Endodermal cell (in vitro differentiated cells): ENCODE measurements around the gene ODF2L. TPM values are rescaled to one million over a fixed set of nuclear protein-coding genes. Genes with fewer than 3 reads are reported as not detected.

Experiments used
- DNase-seq: peaks from one replicate; pipeline ENCODE4 v3.0.0-alpha.2; 2017
- H3K27ac ChIP-seq: 2 replicates; pipeline ENCODE4 v1.5.1; 2013; ENCODE audit warnings: mild to moderate bottlenecking, low read depth, low read length, moderate library complexity
- H3K27me3 ChIP-seq: 2 replicates; pipeline ENCODE4 v1.6.1; 2013; ENCODE audit warnings: mild to moderate bottlenecking, low read length, moderate library complexity; ENCODE audit not compliant: insufficient read depth, control insufficient read depth, poor library complexity, severe bottlenecking
- H3K36me3 ChIP-seq: 2 replicates; pipeline ENCODE4 v1.7.0; 2013; ENCODE audit warnings: mild to moderate bottlenecking, low read length, moderate library complexity; ENCODE audit not compliant: control insufficient read depth, insufficient read depth
- H3K4me1 ChIP-seq: one replicate; pipeline ENCODE4 v1.7.0; 2013; ENCODE audit warnings: low read length; ENCODE audit not compliant: control insufficient read depth, insufficient read depth
- H3K4me3 ChIP-seq: 2 replicates; pipeline ENCODE4 v1.5.1; 2013; ENCODE audit warnings: mild to moderate bottlenecking, low read length, moderate library complexity
- H3K9ac ChIP-seq: 2 replicates; pipeline ENCODE4 v1.6.1; 2013; ENCODE audit warnings: mild to moderate bottlenecking, low read length, moderate library complexity; ENCODE audit not compliant: poor library complexity, severe bottlenecking; ENCODE audit errors: extremely low read depth
- H3K9me3 ChIP-seq: 2 replicates; pipeline ENCODE4 v1.6.1; 2013; ENCODE audit warnings: mild to moderate bottlenecking, low read length, moderate library complexity; ENCODE audit not compliant: control insufficient read depth
- H3K27ac Mint-ChIP-seq: 2 replicates; pipeline ENCODE4 v1.8.0; 2020; ENCODE audit warnings: mixed read lengths
- H3K27me3 Mint-ChIP-seq: 2 replicates; pipeline ENCODE4 v1.8.0; 2021; ENCODE audit warnings: mild to moderate bottlenecking, mixed read lengths; ENCODE audit not compliant: insufficient read depth
- H3K36me3 Mint-ChIP-seq: 2 replicates; pipeline ENCODE4 v1.8.0; 2020; ENCODE audit warnings: low read depth, mixed read lengths
- H3K4me1 Mint-ChIP-seq: 2 replicates; pipeline ENCODE4 v1.8.0; 2020; ENCODE audit warnings: mixed read lengths
- H3K4me3 Mint-ChIP-seq: 2 replicates; pipeline ENCODE4 v1.8.0; 2020; ENCODE audit warnings: mild to moderate bottlenecking, moderate library complexity, mixed read lengths
- H3K9me3 Mint-ChIP-seq: 2 replicates; pipeline ENCODE4 v1.8.0; 2020; ENCODE audit warnings: mild to moderate bottlenecking, mixed read lengths
- CTCF ChIP-seq: fragments of 200-600 bp; sonication (generic); conservative IDR thresholded peaks from 2 replicates; pipeline ENCODE4 v1.5.0; 2021; ENCODE audit warnings: antibody characterized with exemption, mild to moderate bottlenecking
- WGBS, 2 experiments: methylation state at CpG; one replicate each; pipeline versions ENCODE4 v1.1.5 to v1.1.7; 2013; ENCODE audit warnings: missing lambda C conversion rate in 2 of 2, mixed read lengths in 1 of 2; ENCODE audit not compliant: insufficient coverage in 1 of 2, insufficient read length in 1 of 2; 5-methylcytosine and 5-hydroxymethylcytosine counted together
- total RNA-seq, 2 donors: library from RNA; stranded (reverse); fragmentation: NEBNext Ultra II Directional in 1 of 2; extraction: Animal tissue kit (Norgen Biotek cat#: 25700) in 1 of 2; gene quantifications; 2 replicates in 1 of 2; 3 replicates in 1 of 2; pipeline ENCODE4 v1.2.1, GENCODE V29; 2021

Gene ODF2L
- total RNA-seq, 2 donors from 2014 or later, result 77.6 to 84.1 TPM

GRCh38 chr1:86429122-86429725, 33.1 kb upstream of the ODF2L start:
- no peak for TF ChIP-seq CTCF
- Histone ChIP-seq H3K27me3 (peaks cover 32% of the 10 kb centered on the region), H3K4me1 (no peaks in the 10 kb centered on the region), H3K4me3 (no peak overlapping the region), H3K9ac (no peak overlapping the region), H3K36me3 (no peaks in the 10 kb centered on the region), H3K9me3 (no peaks in the 10 kb centered on the region), H3K27ac (no peak overlapping the region)
- no peaks in the 10 kb centered on the region for H3K9me3 Mint-ChIP-seq
- 93% methylated on average over 6 to 7 of the region's 7 CpGs for WGBS, 2 experiments
- no peak overlapping the region for H3K27ac Mint-ChIP-seq
- H3K4me1 Mint-ChIP-seq, result no peaks in the 10 kb centered on the region
- H3K4me3 Mint-ChIP-seq, result no peak overlapping the region
- H3K36me3 Mint-ChIP-seq, result no peaks in the 10 kb centered on the region
- H3K27me3 Mint-ChIP-seq, result peaks cover 10% of the 10 kb centered on the region
- no peak for DNase-seq

- H3K4me1 ChIP-seq, result no peaks in the 10 kb centered on the region
- no peak within 1 kb of the TSS for H3K9ac ChIP-seq
- H3K4me3 Mint-ChIP-seq, result no peak within 1 kb of the TSS
- no peak for TF ChIP-seq CTCF
- no peak within 1 kb of the TSS for H3K27ac Mint-ChIP-seq
- H3K36me3 Mint-ChIP-seq, result no peaks in the 10 kb centered on the region
- peaks cover 2% of the 10 kb centered on the region for H3K4me1 Mint-ChIP-seq
- H3K9me3 ChIP-seq, result no peaks in the 10 kb centered on the region
- DNase-seq, result no peak
- no peaks in the 10 kb centered on the region for H3K9me3 Mint-ChIP-seq
- peaks cover 7% of the 10 kb centered on the region for H3K27me3 ChIP-seq
- no peaks in the 10 kb centered on the region for H3K27me3 Mint-ChIP-seq
- no peak within 1 kb of the TSS for H3K27ac ChIP-seq
- H3K4me3 ChIP-seq, result no peak within 1 kb of the TSS
- no peaks in the 10 kb centered on the region for H3K36me3 ChIP-seq
These were observed 27.8 kb upstream of the ODF2L start, which contains the start of gene CLCA2 for GRCh38 chr1:86423873-86424272. CLCA2 (plus strand) TSS chr1:86424171; CDS start chr1:86424248, 77 bp downstream.

- H3K4me3 Mint-ChIP-seq, result no peak overlapping the region
- H3K27ac Mint-ChIP-seq, result no peak overlapping the region
- Histone ChIP-seq H3K4me1 (no peaks in the 10 kb centered on the region), H3K27me3 (peaks cover 7% of the 10 kb centered on the region), H3K4me3 (no peak overlapping the region), H3K9me3 (no peaks in the 10 kb centered on the region), H3K27ac (no peak overlapping the region), H3K9ac (no peak overlapping the region), H3K36me3 (no peaks in the 10 kb centered on the region)
- H3K27me3 Mint-ChIP-seq, result no peaks in the 10 kb centered on the region
- H3K4me1 Mint-ChIP-seq, result peaks cover 2% of the 10 kb centered on the region
- TF ChIP-seq CTCF, result no peak
- H3K36me3 Mint-ChIP-seq, result no peaks in the 10 kb centered on the region
- DNase-seq, result no peak
- H3K9me3 Mint-ChIP-seq, result no peaks in the 10 kb centered on the region
These were observed 27.4 kb upstream of the ODF2L start for GRCh38 chr1:86423473-86423872.
